ENCODE results near the gene PPP2R5A. TPM values are rescaled to one million over a fixed set of nuclear protein-coding genes. Genes with fewer than 3 reads are reported as not detected.
"Not testable (repeated sequence)": the region's sequence is repeated elsewhere in the genome, so short reads cannot be mapped to it uniquely, and the experiment has no call there.

The PPP2R5A gene
- total RNA-seq, 1 experiment from 2014 or later: 21.5 TPM

- no peak for DNase-seq (ENCODE audit: low read depth)
Observed at GRCh38 chr1:212355230-212355969, 70.2 kb downstream of the PPP2R5A start.

- no peak for DNase-seq (ENCODE audit: low read depth)
Observed at GRCh38 chr1:212359794-212360479, 74.7 kb downstream of the PPP2R5A start.

- DNase-seq (ENCODE audit: low read depth): no peak
Observed at GRCh38 chr1:212364985-212365384, 79.8 kb downstream of the PPP2R5A start.

GRCh38 chr1:212366901-212367300 lies 81.7 kb downstream of the PPP2R5A start:
- no peak for DNase-seq (ENCODE audit: low read depth)

- no peak for DNase-seq (ENCODE audit: low read depth)
Observed at GRCh38 chr1:212367474-212368072, 82.4 kb downstream of the PPP2R5A start.

GRCh38 chr1:212368073-212368484 lies 82.9 kb downstream of the PPP2R5A start:
- peak; percentile 58 for DNase-seq (ENCODE audit: low read depth)

- no peak for DNase-seq (ENCODE audit: low read depth)
Observed at GRCh38 chr1:212375986-212376385, 90.8 kb downstream of the PPP2R5A start.

- no peak for DNase-seq (ENCODE audit: low read depth)
Observed at GRCh38 chr1:212377644-212378043, 92.4 kb downstream of the PPP2R5A start.

- no peak for DNase-seq (ENCODE audit: low read depth)
Observed at GRCh38 chr1:212379366-212379765, 94.2 kb downstream of the PPP2R5A start.

- no peak for DNase-seq (ENCODE audit: low read depth)
Observed at GRCh38 chr1:212381397-212382035, 96.3 kb downstream of the PPP2R5A start.

- no peak for DNase-seq (ENCODE audit: low read depth)
Observed at GRCh38 chr1:212386029-212386428, 100.8 kb downstream of the PPP2R5A start.

- DNase-seq (ENCODE audit: low read depth): no peak
Observed at GRCh38 chr1:212388985-212389716, 103.9 kb downstream of the PPP2R5A start.

GRCh38 chr1:212395678-212396437 lies 110.6 kb downstream of the PPP2R5A start:
- not testable (repeated sequence) for DNase-seq (ENCODE audit: low read depth)

GRCh38 chr1:212396638-212397037 lies 111.4 kb downstream of the PPP2R5A start:
- no peak for DNase-seq (ENCODE audit: low read depth)

GRCh38 chr1:212397171-212397570 lies 112.0 kb downstream of the PPP2R5A start:
- no peak for DNase-seq (ENCODE audit: low read depth)

GRCh38 chr1:212401042-212401441 lies 115.8 kb downstream of the PPP2R5A start:
- no peak for DNase-seq (ENCODE audit: low read depth)

- DNase-seq (ENCODE audit: low read depth): no peak
Observed at GRCh38 chr1:212401838-212402582, 116.8 kb downstream of the PPP2R5A start.

GRCh38 chr1:212402666-212403321 lies 117.6 kb downstream of the PPP2R5A start:
- DNase-seq (ENCODE audit: low read depth): no peak

- DNase-seq (ENCODE audit: low read depth): no peak
Observed at GRCh38 chr1:212410231-212410820, 125.1 kb downstream of the PPP2R5A start.
